DOHH2 (cell line): ENCODE results near the gene EPB41L3.

Experiments used
- EZH2phosphoT487 ChIP-seq: fragments of 200-600 bp; sonication (generic); IDR thresholded peaks from 2 replicates; pipeline ENCODE4 v1.6.1; 2017; ENCODE audit warnings: borderline replicate concordance, mild to moderate bottlenecking, antibody characterized with exemption, low read length, moderate library complexity, mixed read lengths
- TF ChIP-seq, protein P1 (sequence below): fragments of 200-600 bp; sonication (generic); IDR thresholded peaks from one replicate; pipeline ENCODE4 v1.5.1; 2014; ENCODE audit warnings: antibody characterized with exemption, mild to moderate bottlenecking, low read depth, low read length; ENCODE audit not compliant: poor library complexity, severe bottlenecking

DNA sequence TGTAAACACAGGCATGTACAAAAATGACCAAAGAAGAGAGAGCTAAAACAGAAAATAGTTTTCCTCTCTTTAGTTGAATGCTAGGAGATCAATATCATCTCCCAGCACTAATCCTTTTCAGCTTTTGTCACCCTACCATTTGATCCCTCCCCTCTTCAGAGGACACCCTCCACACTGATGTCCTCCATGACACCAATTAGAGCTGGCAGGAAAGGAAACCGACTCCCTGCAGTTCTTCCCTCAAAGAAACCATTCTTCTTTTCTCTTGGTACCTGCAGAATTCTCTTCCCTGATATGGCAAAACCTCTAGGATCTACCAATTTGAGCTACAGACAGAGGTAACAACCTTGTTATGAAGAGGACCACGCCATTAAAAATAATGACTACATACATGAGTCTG lies 5.3 kb downstream of the EPB41L3 start:
- TF ChIP-seq, protein P1, sequence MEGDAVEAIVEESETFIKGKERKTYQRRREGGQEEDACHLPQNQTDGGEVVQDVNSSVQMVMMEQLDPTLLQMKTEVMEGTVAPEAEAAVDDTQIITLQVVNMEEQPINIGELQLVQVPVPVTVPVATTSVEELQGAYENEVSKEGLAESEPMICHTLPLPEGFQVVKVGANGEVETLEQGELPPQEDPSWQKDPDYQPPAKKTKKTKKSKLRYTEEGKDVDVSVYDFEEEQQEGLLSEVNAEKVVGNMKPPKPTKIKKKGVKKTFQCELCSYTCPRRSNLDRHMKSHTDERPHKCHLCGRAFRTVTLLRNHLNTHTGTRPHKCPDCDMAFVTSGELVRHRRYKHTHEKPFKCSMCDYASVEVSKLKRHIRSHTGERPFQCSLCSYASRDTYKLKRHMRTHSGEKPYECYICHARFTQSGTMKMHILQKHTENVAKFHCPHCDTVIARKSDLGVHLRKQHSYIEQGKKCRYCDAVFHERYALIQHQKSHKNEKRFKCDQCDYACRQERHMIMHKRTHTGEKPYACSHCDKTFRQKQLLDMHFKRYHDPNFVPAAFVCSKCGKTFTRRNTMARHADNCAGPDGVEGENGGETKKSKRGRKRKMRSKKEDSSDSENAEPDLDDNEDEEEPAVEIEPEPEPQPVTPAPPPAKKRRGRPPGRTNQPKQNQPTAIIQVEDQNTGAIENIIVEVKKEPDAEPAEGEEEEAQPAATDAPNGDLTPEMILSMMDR = no peak
- no peak for TF ChIP-seq EZH2phosphoT487
